Measurements from ENCODE around the gene SOX8.

DNA sequence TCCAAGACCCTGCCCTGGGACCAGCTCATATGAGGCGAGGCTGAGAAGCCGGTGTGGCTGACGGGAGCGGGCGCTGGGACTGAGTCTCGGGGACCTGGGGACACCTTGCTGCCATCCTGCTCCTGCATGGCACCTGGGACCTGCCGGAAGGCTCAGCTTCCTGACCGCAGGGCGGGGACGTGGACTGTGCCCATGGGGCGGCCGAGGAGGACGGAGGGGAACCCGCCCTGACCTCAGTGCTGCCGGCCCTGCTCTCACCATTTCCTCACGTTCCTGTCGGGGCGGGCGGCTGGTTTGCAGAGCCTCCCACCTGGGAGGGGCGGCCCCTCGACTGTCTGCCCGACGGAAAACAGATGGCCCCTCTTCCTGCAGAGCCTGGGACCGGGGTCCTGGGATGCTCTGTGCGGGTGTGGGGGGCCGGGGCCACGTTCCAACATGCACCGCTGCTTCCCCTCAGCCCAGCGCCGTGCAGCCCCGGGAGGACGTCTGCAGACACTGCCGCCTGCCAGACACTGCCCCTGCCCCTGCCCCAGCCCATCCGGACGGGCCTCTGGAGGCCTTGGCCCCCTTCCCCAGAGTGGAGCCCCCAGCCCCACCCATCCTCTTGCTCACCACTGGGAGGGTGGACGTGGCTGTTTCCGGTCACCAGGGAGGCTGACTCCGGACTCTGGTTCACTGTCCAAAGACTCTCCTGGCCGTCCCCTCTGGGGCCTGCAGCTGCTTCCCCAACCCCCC lies 47.1 kb downstream of the SOX8 start:
- TF ChIP-seq CTCF (IDR thresholded peaks at IDR 0.05) (no peak), POLR2A (IDR thresholded peaks at IDR 0.05) (no peak)
